Peyer's patch (tissue), 4 donors: ENCODE data around the gene CFAP61. TPM values are rescaled to one million over a fixed set of nuclear protein-coding genes. Genes with fewer than 3 reads are reported as not detected.
A peak's percentile ranks its signal among the peaks of the same experiment; 100 is the strongest.

Experiments
- DNase-seq, 3 donors: peaks; one replicate each; pipeline ENCODE4 v3.0.0-alpha.2; 2017 to 2019
- H3K27ac ChIP-seq, 4 donors: fragments of 200-600 bp; sonication (generic); one replicate each; pipeline ENCODE4 v1.5.1; 2016 to 2019
- H3K27me3 ChIP-seq, 2 donors: fragments of 200-600 bp; sonication (generic); one replicate each; pipeline ENCODE4 v1.5.1; 2019
- H3K36me3 ChIP-seq, 3 donors: fragments of 200-600 bp; sonication (generic); one replicate each; pipeline ENCODE4 v1.5.1; 2016 to 2019
- H3K4me1 ChIP-seq, 4 donors: fragments of 200-600 bp; sonication (generic); one replicate each; pipeline ENCODE4 v1.5.1; 2016 to 2019
- H3K4me3 ChIP-seq, 4 donors: fragments of 200-600 bp; sonication (generic); 1 replicate in 3 of 4; 2 replicates in 1 of 4; pipeline ENCODE4 v1.5.1; 2016 to 2019; ENCODE audit warnings: mild to moderate bottlenecking in 1 of 4
- H3K9me3 ChIP-seq, 4 donors: fragments of 200-600 bp; sonication (generic); one replicate each; pipeline ENCODE4 v1.5.1; 2016 to 2019; ENCODE audit warnings: mild to moderate bottlenecking in 1 of 4
- CTCF ChIP-seq, 6 experiments: fragments of 450-650 bp in 4 of 6; fragments of 200-600 bp in 2 of 6; sonication (generic) in 1 of 6; IDR thresholded peaks; one replicate each; pipeline ENCODE4 v1.5.1; 2017 to 2019; ENCODE audit warnings: antibody characterized with exemption in 6 of 6, mild to moderate bottlenecking in 3 of 6, moderate library complexity in 1 of 6
- POLR2A ChIP-seq, 2 donors: fragments of 450-650 bp; IDR thresholded peaks; one replicate each; pipeline ENCODE4 v1.5.1; 2017; ENCODE audit warnings: antibody characterized with exemption in 2 of 2, mild to moderate bottlenecking in 2 of 2, moderate library complexity in 2 of 2
- total RNA-seq, 4 donors: library from RNA; depleted of rRNA; stranded (reverse); fragments of >200 nt; gene quantifications; one replicate each; pipeline ENCODE4 v1.1.0, GENCODE V29; 2016

Gene CFAP61
- total RNA-seq, 4 donors from 2014 or later, result not detected

GRCh38 chr20:20181322-20181721, 129.0 kb downstream of the CFAP61 start:
- Histone ChIP-seq H3K4me1 (no peaks in the 10 kb centered on the region), H3K9me3 (no peaks in the 10 kb centered on the region), H3K27ac (no peak overlapping the region), H3K27me3 (no peaks in the 10 kb centered on the region), H3K4me3 (no peak overlapping the region), H3K36me3 (no peaks in the 10 kb centered on the region)
- TF ChIP-seq CTCF (IDR thresholded peaks at IDR 0.05) (no peak), POLR2A (IDR thresholded peaks at IDR 0.05) (no peak)
- DNase-seq, result no peak

GRCh38 chr20:20184149-20184548, 131.8 kb downstream of the CFAP61 start:
- no peak for DNase-seq
- Histone ChIP-seq H3K27ac (no peak overlapping the region), H3K4me3 (no peak overlapping the region), H3K9me3 (no peaks in the 10 kb centered on the region), H3K4me1 (no peaks in the 10 kb centered on the region), H3K27me3 (no peaks in the 10 kb centered on the region), H3K36me3 (no peaks in the 10 kb centered on the region)
- TF ChIP-seq CTCF (IDR thresholded peaks at IDR 0.05) (peak in 3 of 6 experiments; percentile 6 to 25 (median 7)), POLR2A (IDR thresholded peaks at IDR 0.05) (no peak)

GRCh38 chr20:20184706-20185105, 132.4 kb downstream of the CFAP61 start:
- Histone ChIP-seq H3K36me3 (no peaks in the 10 kb centered on the region), H3K27me3 (no peaks in the 10 kb centered on the region), H3K9me3 (no peaks in the 10 kb centered on the region), H3K27ac (no peak overlapping the region), H3K4me1 (no peaks in the 10 kb centered on the region), H3K4me3 (no peak overlapping the region)
- no peak for TF ChIP-seq POLR2A (IDR thresholded peaks at IDR 0.05)
- no peak for TF ChIP-seq CTCF (IDR thresholded peaks at IDR 0.05)
- no peak for DNase-seq

DNA sequence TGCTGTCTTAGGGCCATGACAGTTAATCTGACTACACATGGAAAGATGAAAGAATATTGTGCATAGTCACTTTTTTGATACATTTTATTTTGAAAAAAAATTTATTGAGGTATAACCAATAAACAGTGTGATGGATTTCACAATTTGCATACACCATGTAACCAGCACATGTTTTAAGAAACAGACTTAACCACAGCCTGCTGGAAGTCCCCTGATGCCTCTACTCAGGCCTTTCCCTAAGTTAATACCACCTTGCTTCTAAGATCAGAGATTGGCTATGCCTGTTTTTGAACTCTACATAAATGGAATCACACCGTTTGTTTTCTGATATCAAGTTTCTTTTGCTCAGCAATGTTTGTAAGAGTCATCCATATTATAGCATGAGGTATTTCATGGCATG, 136.3 kb downstream of the CFAP61 start:
- H3K36me3 ChIP-seq, result no peaks in the 10 kb centered on the region
- H3K27ac ChIP-seq, result no peak overlapping the region

GRCh38 chr20:20192366-20192765, 140.0 kb downstream of the CFAP61 start:
- H3K36me3 ChIP-seq, result no peaks in the 10 kb centered on the region
- no peaks in the 10 kb centered on the region for H3K9me3 ChIP-seq
- no peaks in the 10 kb centered on the region for H3K4me1 ChIP-seq
- no peaks in the 10 kb centered on the region for H3K27me3 ChIP-seq
- H3K4me3 ChIP-seq, result no peak overlapping the region
- H3K27ac ChIP-seq, result no peak overlapping the region
- TF ChIP-seq CTCF (IDR thresholded peaks at IDR 0.05) (no peak), POLR2A (IDR thresholded peaks at IDR 0.05) (no peak)
- DNase-seq, result no peak

More for the DNA sequence above, 136.3 kb downstream of the CFAP61 start:
- no peaks in the 10 kb centered on the region for H3K27me3 ChIP-seq
- no peaks in the 10 kb centered on the region for H3K9me3 ChIP-seq
- TF ChIP-seq POLR2A (IDR thresholded peaks at IDR 0.05) (no peak), CTCF (IDR thresholded peaks at IDR 0.05) (no peak)
- no peak for DNase-seq
- no peaks in the 10 kb centered on the region for H3K4me1 ChIP-seq
- no peak overlapping the region for H3K4me3 ChIP-seq
